Measurements from ENCODE around the gene RNASE1.
"Not testable (repeated sequence)": the region's sequence is repeated elsewhere in the genome, so short reads cannot be mapped to it uniquely, and the experiment has no call there.

Gene RNASE1

GRCh38 chr14:20769421-20769820 is 33.2 kb downstream of the RNASE1 start:
- FAIRE-seq = no peak

GRCh38 chr14:20768593-20768892 is 34.1 kb downstream of the RNASE1 start:
- no peak for FAIRE-seq

GRCh38 chr14:20760950-20761349 is 41.7 kb downstream of the RNASE1 start:
- no peak for FAIRE-seq

- FAIRE-seq = not testable (repeated sequence)
These were observed 43.2 kb downstream of the RNASE1 start for GRCh38 chr14:20759465-20759864.

GRCh38 chr14:20757965-20758364 is 44.7 kb downstream of the RNASE1 start:
- FAIRE-seq = no peak

GRCh38 chr14:20755037-20755436 is 47.6 kb downstream of the RNASE1 start:
- no peak for FAIRE-seq

GRCh38 chr14:20754308-20754707 is 48.3 kb downstream of the RNASE1 start:
- FAIRE-seq = no peak

- FAIRE-seq = no peak
These were observed 50.6 kb downstream of the RNASE1 start for GRCh38 chr14:20751963-20752562.

Data from colon (tissue), 2 donors.